ENCODE results near the gene ZNF133. TPM values are rescaled to one million over a fixed set of nuclear protein-coding genes. Genes with fewer than 3 reads are reported as not detected.
"Not testable (repeated sequence)": the region's sequence is repeated elsewhere in the genome, so short reads cannot be mapped to it uniquely, and the experiment has no call there.

ZNF133 gene
- total and polyA plus RNA-seq, 4 donors, result 11.9 to 31.4 (median 15.9) TPM

GRCh38 chr20:18321316-18321715, 33.0 kb downstream of the ZNF133 start:
- Histone ChIP-seq H3K4me3 (ENCODE audit: low read length in 2 of 2) (no peak overlapping the region), H3K27ac (ENCODE audit: low read depth in 1 of 2, low read length in 2 of 2) (no peak overlapping the region), H3K9me3 (ENCODE audit: control insufficient read depth, low read length) (no peaks in the 10 kb centered on the region), H3K4me1 (ENCODE audit: control insufficient read depth in 1 of 2, insufficient read depth in 2 of 2, low read length in 2 of 2) (no peaks in the 10 kb centered on the region), H3K27me3 (ENCODE audit: control insufficient read depth in 1 of 2, insufficient read depth in 2 of 2, low read length in 1 of 2) (no peaks in the 10 kb centered on the region), H3K36me3 (ENCODE audit: control insufficient read depth in 1 of 2, insufficient read depth in 2 of 2, low read length in 1 of 2) (peaks cover 3% of the 10 kb centered on the region in 2 donors)
- intact Hi-C loops (cut with DNase I), result no loop called here
- ATAC-seq (ENCODE audit: low FRiP score), result no peak
- no peak for DNase-seq

DNA sequence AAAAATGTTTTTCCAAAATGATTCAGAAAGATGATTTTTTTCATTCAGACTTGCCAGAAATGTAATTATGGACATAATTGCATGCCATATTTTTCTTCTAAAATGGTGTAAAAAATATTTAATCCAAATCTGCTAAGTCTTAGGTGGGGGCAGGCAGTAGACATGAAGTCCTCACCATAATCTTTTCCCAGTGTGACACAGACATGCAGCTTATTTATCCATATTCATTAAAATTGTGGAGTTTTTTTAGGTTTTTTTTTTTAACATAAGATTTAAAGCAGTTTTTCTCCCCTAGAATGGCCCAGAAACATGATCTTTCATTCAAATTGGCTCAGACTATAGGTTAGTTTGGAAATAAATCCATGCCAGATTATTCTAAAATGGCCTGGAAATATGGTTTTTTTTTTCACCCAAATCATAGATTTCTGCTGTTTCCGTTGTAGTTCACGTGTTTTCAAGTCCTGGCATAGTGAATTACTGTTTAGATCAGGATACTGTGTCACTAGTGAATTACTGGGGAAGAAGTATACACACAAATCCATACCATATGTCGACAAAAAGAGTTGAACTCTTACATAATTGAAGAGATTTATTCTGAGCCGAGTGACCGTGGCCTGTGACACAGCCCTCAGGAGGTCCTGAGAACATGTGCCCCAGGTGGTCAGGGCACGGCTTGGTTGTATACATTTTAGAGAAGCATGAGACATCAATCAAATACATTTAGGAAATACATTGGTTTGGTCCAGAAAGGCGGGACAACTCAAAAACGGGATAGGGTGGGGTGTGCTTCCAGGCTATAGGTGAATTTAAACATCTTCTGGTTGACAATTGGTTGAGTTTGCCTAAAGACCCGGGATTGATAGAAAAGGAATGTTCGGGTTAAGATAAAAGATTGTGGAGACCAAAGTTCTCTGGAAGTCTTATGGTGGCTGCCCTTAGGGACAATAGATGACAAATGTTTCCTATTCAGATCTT, 33.9 kb downstream of the ZNF133 start:
- no peaks in the 10 kb centered on the region for H3K36me3 ChIP-seq (ENCODE audit: control insufficient read depth in 1 of 2, insufficient read depth in 2 of 2, low read length in 1 of 2)
- no peaks in the 10 kb centered on the region for H3K9me3 ChIP-seq (ENCODE audit: control insufficient read depth, low read length)
- no peak overlapping the region for H3K27ac ChIP-seq (ENCODE audit: low read depth in 1 of 2, low read length in 2 of 2)
- DNase-seq, result no peak
- no peaks in the 10 kb centered on the region for H3K4me1 ChIP-seq (ENCODE audit: control insufficient read depth in 1 of 2, insufficient read depth in 2 of 2, low read length in 2 of 2)
- intact Hi-C loops (cut with DNase I), result no loop called here
- H3K27me3 ChIP-seq (ENCODE audit: control insufficient read depth in 1 of 2, insufficient read depth in 2 of 2, low read length in 1 of 2), result no peaks in the 10 kb centered on the region
- no peak for ATAC-seq (ENCODE audit: low FRiP score)
- WGBS, 2 donors, result 44 to 54% methylated on average over 10 of the region's 10 CpGs
- H3K4me3 ChIP-seq (ENCODE audit: low read length in 2 of 2), result no peak overlapping the region

- Histone ChIP-seq H3K4me1 (ENCODE audit: control insufficient read depth in 1 of 2, insufficient read depth in 2 of 2, low read length in 2 of 2) (no peaks in the 10 kb centered on the region), H3K27me3 (ENCODE audit: control insufficient read depth in 1 of 2, insufficient read depth in 2 of 2, low read length in 1 of 2) (no peaks in the 10 kb centered on the region), H3K36me3 (ENCODE audit: control insufficient read depth in 1 of 2, insufficient read depth in 2 of 2, low read length in 1 of 2) (no peaks in the 10 kb centered on the region), H3K9me3 (ENCODE audit: control insufficient read depth, low read length) (no peaks in the 10 kb centered on the region), H3K27ac (ENCODE audit: low read depth in 1 of 2, low read length in 2 of 2) (no peak overlapping the region), H3K4me3 (ENCODE audit: low read length in 2 of 2) (no peak overlapping the region)
- intact Hi-C loops (cut with DNase I), result no loop called here
- no peak for DNase-seq
- 70 to 80% methylated on average over 4 of the region's 4 CpGs for WGBS, 2 donors
- ATAC-seq (ENCODE audit: low FRiP score), result no peak
Measured at GRCh38 chr20:18323705-18324104, 35.4 kb downstream of the ZNF133 start.

GRCh38 chr20:18324596-18325089, 36.3 kb downstream of the ZNF133 start:
- Histone ChIP-seq H3K27ac (ENCODE audit: low read depth in 1 of 2, low read length in 2 of 2) (no peak overlapping the region), H3K9me3 (ENCODE audit: control insufficient read depth, low read length) (no peaks in the 10 kb centered on the region), H3K4me1 (ENCODE audit: control insufficient read depth in 1 of 2, insufficient read depth in 2 of 2, low read length in 2 of 2) (no peaks in the 10 kb centered on the region), H3K4me3 (ENCODE audit: low read length in 2 of 2) (no peak overlapping the region), H3K36me3 (ENCODE audit: control insufficient read depth in 1 of 2, insufficient read depth in 2 of 2, low read length in 1 of 2) (no peaks in the 10 kb centered on the region), H3K27me3 (ENCODE audit: control insufficient read depth in 1 of 2, insufficient read depth in 2 of 2, low read length in 1 of 2) (no peaks in the 10 kb centered on the region)
- intact Hi-C loops (cut with DNase I), result no loop called here
- no peak for DNase-seq
- no peak for ATAC-seq (ENCODE audit: low FRiP score)
- 48 to 49% methylated on average over 3 of the region's 3 CpGs for WGBS, 2 donors

- DNase-seq (no peak), ATAC-seq (ENCODE audit: low FRiP score) (no peak)
- H3K27me3 ChIP-seq (ENCODE audit: control insufficient read depth in 1 of 2, insufficient read depth in 2 of 2, low read length in 1 of 2), result no peaks in the 10 kb centered on the region
- no peak overlapping the region for H3K27ac ChIP-seq (ENCODE audit: low read depth in 1 of 2, low read length in 2 of 2)
- H3K9me3 ChIP-seq (ENCODE audit: control insufficient read depth, low read length), result peaks cover 3% of the 10 kb centered on the region
- H3K4me1 ChIP-seq (ENCODE audit: control insufficient read depth in 1 of 2, insufficient read depth in 2 of 2, low read length in 2 of 2), result no peaks in the 10 kb centered on the region
- WGBS, 2 donors, result 94 to 96% methylated on average over 2 of the region's 2 CpGs
- no peak overlapping the region for H3K4me3 ChIP-seq (ENCODE audit: low read length in 2 of 2)
- intact Hi-C loops (cut with DNase I), result no loop called here
- no peaks in the 10 kb centered on the region for H3K36me3 ChIP-seq (ENCODE audit: control insufficient read depth in 1 of 2, insufficient read depth in 2 of 2, low read length in 1 of 2)
Measured at GRCh38 chr20:18326990-18327389, 38.7 kb downstream of the ZNF133 start.

GRCh38 chr20:18331694-18332093, 43.4 kb downstream of the ZNF133 start:
- WGBS, 2 donors, result 84 to 90% methylated on average over 2 of the region's 2 CpGs
- H3K9me3 ChIP-seq (ENCODE audit: control insufficient read depth, low read length), result peaks cover 3% of the 10 kb centered on the region
- intact Hi-C loops (cut with DNase I), result no loop called here

GRCh38 chr20:18349749-18350148, 61.4 kb downstream of the ZNF133 start:
- H3K9me3 ChIP-seq (ENCODE audit: control insufficient read depth, low read length); H3K4me1 ChIP-seq (ENCODE audit: control insufficient read depth in 1 of 2, insufficient read depth in 2 of 2, low read length in 2 of 2); DNase-seq; intact Hi-C loops (cut with DNase I); H3K4me3 ChIP-seq (ENCODE audit: low read length in 2 of 2); H3K27ac ChIP-seq (ENCODE audit: low read depth in 1 of 2, low read length in 2 of 2); H3K36me3 ChIP-seq (ENCODE audit: control insufficient read depth in 1 of 2, insufficient read depth in 2 of 2, low read length in 1 of 2); H3K27me3 ChIP-seq (ENCODE audit: control insufficient read depth in 1 of 2, insufficient read depth in 2 of 2, low read length in 1 of 2); ATAC-seq (ENCODE audit: low FRiP score): not testable (repeated sequence)
- 64 to 83% methylated on average over 1 to 3 of the region's 3 CpGs for WGBS, 2 donors

More at GRCh38 chr20:18331694-18332093, 43.4 kb downstream of the ZNF133 start:
- ATAC-seq (ENCODE audit: low FRiP score), result no peak
- Histone ChIP-seq H3K36me3 (ENCODE audit: control insufficient read depth in 1 of 2, insufficient read depth in 2 of 2, low read length in 1 of 2) (no peaks in the 10 kb centered on the region), H3K27me3 (ENCODE audit: control insufficient read depth in 1 of 2, insufficient read depth in 2 of 2, low read length in 1 of 2) (no peaks in the 10 kb centered on the region), H3K4me1 (ENCODE audit: control insufficient read depth in 1 of 2, insufficient read depth in 2 of 2, low read length in 2 of 2) (no peaks in the 10 kb centered on the region), H3K27ac (ENCODE audit: low read depth in 1 of 2, low read length in 2 of 2) (no peak overlapping the region), H3K4me3 (ENCODE audit: low read length in 2 of 2) (no peak overlapping the region)
- DNase-seq, result no peak

- Histone ChIP-seq H3K27ac (ENCODE audit: low read depth in 1 of 2, low read length in 2 of 2) (no peak overlapping the region), H3K27me3 (ENCODE audit: control insufficient read depth in 1 of 2, insufficient read depth in 2 of 2, low read length in 1 of 2) (no peaks in the 10 kb centered on the region), H3K4me1 (ENCODE audit: control insufficient read depth in 1 of 2, insufficient read depth in 2 of 2, low read length in 2 of 2) (no peaks in the 10 kb centered on the region), H3K36me3 (ENCODE audit: control insufficient read depth in 1 of 2, insufficient read depth in 2 of 2, low read length in 1 of 2) (no peaks in the 10 kb centered on the region), H3K4me3 (ENCODE audit: low read length in 2 of 2) (no peak overlapping the region), H3K9me3 (ENCODE audit: control insufficient read depth, low read length) (no peaks in the 10 kb centered on the region)
- no peak for DNase-seq
- ATAC-seq (ENCODE audit: low FRiP score), result no peak
- intact Hi-C loops (cut with DNase I), result no loop called here
- 88 to 94% methylated on average over 1 of the region's 1 CpG for WGBS, 2 donors
Measured at GRCh38 chr20:18359854-18360253, 71.5 kb downstream of the ZNF133 start.

DNA sequence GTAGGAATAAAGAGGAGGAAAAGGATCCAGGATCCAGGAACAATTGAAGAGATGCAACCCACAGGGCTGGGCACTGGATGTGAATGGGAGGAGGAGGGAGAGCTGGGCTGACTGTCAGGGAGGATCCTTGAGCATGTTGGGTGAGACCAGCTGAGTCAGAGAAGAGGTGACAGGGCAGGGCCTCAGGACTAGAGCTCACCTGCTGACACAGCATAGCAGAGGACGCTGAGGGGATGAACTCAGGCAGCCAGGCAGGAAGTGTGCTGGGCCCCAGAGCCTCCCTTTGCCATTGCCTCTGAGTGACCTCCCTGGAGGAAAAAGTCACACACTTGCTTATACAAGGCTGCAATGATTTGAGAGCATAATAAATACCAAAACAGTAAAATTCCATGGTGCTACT, 72.3 kb downstream of the ZNF133 start:
- no peak overlapping the region for H3K4me3 ChIP-seq (ENCODE audit: low read length in 2 of 2)
- no peaks in the 10 kb centered on the region for H3K36me3 ChIP-seq (ENCODE audit: control insufficient read depth in 1 of 2, insufficient read depth in 2 of 2, low read length in 1 of 2)
- H3K9me3 ChIP-seq (ENCODE audit: control insufficient read depth, low read length), result no peaks in the 10 kb centered on the region
- H3K27me3 ChIP-seq (ENCODE audit: control insufficient read depth in 1 of 2, insufficient read depth in 2 of 2, low read length in 1 of 2), result no peaks in the 10 kb centered on the region
- 2 to 9% methylated on average over 1 of the region's 1 CpG for WGBS, 2 donors
- no peak overlapping the region for H3K27ac ChIP-seq (ENCODE audit: low read depth in 1 of 2, low read length in 2 of 2)
- DNase-seq, result no peak
- no peak for ATAC-seq (ENCODE audit: low FRiP score)
- H3K4me1 ChIP-seq (ENCODE audit: control insufficient read depth in 1 of 2, insufficient read depth in 2 of 2, low read length in 2 of 2), result no peaks in the 10 kb centered on the region
- intact Hi-C loops (cut with DNase I), result no loop called here
